ENCODE measurements around the gene BICDL1. TPM values are rescaled to one million over a fixed set of nuclear protein-coding genes. Genes with fewer than 3 reads are reported as not detected.

The BICDL1 gene
- total and polyA plus RNA-seq, 3 donors from 2014 or later = 41.4 to 131 (median 78.3) TPM

DNA sequence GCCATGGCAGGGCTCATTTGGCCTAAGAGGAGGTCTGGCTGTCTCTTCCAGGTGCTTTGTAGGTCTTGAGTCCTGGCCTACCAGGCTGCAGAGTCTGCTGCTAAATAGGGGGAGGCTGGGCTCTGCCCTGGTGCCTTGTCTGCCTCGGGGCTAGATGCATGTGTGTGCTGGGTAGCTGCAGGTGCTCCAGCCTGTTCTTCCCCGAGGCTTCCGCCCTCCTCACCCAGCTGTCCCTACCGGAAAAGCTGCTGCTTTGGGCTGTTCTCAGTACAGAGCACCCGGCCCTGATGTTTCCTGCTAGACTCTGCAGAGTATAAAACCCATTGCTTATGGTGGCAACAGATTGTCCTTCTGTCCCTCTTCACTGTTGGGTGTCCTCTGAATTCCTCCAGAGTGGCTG, 89.8 kb downstream of the BICDL1 start:
- no peaks in the 10 kb centered on the region for H3K4me1 ChIP-seq
- intact Hi-C loops (cut with DNase I; ENCODE audit: low total_unique reads) = no loop called here
- H3K4me3 ChIP-seq = no peak overlapping the region
- no peak for TF ChIP-seq CTCF (IDR thresholded peaks at IDR 0.05)
- no peak for TF ChIP-seq POLR2A (IDR thresholded peaks at IDR 0.05)
- WGBS, 2 donors = 93 to 94% methylated on average over 2 to 5 of the region's 5 CpGs
- no peak overlapping the region for H3K27ac ChIP-seq
- no peaks in the 10 kb centered on the region for H3K27me3 ChIP-seq
- no peaks in the 10 kb centered on the region for H3K36me3 ChIP-seq (ENCODE audit: low read depth, missing control alignments)
- DNase-seq = no peak
- H3K9me3 ChIP-seq = no peaks in the 10 kb centered on the region

DNA sequence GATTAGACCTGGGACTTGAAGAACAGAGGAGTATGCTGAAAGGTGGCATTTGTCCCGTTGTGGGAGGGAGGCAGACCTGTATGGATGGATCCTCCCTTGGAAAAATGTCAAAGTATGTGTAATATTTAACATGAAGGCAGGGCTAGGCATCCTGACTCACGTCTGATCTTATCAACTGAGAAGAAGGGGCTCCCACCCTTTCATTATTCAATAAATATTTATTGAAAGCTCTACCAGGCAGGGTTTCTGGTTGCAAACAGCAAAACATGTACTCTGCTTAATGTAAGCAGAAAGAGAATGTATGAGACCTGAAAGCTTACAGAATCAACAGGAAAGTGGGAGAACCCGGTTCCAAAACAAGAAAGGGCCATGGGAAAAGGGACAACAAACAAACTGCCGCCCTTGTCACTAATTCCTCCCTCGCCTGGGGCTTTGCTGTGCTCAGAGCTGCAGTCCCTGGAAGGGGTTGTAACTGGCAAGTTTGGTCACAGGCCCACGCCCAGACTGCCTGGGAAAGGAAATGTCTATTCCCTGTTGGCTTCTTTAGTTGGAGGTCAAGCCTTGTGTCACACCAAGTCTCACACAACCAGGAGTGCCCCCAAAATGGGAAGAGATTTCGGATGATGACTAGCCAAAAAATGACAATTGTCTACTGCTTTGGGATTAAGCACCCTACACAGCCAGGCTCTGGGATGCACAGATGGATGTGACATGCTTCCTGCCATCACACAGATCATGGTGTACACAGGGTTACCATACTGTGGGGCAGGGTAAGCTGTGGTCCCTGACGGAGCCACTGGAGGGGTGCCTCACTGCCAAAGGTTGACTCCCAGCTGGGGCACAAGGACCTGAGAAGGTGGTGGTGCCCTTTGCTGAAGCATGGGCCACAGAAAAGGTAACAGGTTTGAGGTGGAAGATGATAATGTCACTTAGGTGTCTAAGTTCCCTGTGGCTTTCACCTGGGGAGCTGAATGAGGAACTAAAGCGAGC, 90.7 kb downstream of the BICDL1 start:
- H3K27me3 ChIP-seq = no peaks in the 10 kb centered on the region
- DNase-seq = no peak
- no peak for TF ChIP-seq POLR2A (IDR thresholded peaks at IDR 0.05)
- TF ChIP-seq CTCF (IDR thresholded peaks at IDR 0.05) = no peak
- H3K4me1 ChIP-seq = no peaks in the 10 kb centered on the region
- intact Hi-C loops (cut with DNase I; ENCODE audit: low total_unique reads) = no loop called here
- H3K27ac ChIP-seq = no peak overlapping the region
- H3K36me3 ChIP-seq (ENCODE audit: low read depth, missing control alignments) = no peaks in the 10 kb centered on the region
- WGBS, 2 donors = 71 to 74% methylated on average over 9 of the region's 9 CpGs
- H3K9me3 ChIP-seq = no peaks in the 10 kb centered on the region
- no peak overlapping the region for H3K4me3 ChIP-seq

DNA sequence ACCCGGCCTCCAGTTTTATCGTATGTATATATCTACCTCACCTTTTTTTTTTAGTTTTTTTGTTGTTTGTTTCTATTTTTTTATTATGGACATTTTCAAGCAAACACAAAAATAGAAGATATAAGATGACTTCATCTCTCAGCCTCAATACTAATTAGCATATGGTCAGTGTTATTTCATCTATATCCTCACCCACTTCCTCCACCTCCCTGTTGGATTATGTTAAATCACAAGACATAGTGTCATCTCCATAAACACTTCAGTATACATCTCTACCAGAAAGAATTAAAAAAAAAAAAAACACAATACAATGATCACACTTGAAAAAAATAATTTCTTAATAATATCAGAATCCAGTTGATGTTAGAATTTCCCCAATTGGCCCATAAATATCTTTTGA, 92.6 kb downstream of the BICDL1 start:
- Histone ChIP-seq H3K27me3 (no peaks in the 10 kb centered on the region), H3K36me3 (ENCODE audit: low read depth, missing control alignments) (no peaks in the 10 kb centered on the region), H3K4me3 (no peak overlapping the region), H3K27ac (no peak overlapping the region), H3K4me1 (peaks cover 5% of the 10 kb centered on the region), H3K9me3 (no peaks in the 10 kb centered on the region)
- WGBS, 2 donors = 97 to 98% methylated on average over 2 of the region's 2 CpGs
- intact Hi-C loops (cut with DNase I; ENCODE audit: low total_unique reads) = no loop called here
- DNase-seq = no peak
- TF ChIP-seq POLR2A (IDR thresholded peaks at IDR 0.05) = no peak
- TF ChIP-seq CTCF (IDR thresholded peaks at IDR 0.05) = no peak

DNA sequence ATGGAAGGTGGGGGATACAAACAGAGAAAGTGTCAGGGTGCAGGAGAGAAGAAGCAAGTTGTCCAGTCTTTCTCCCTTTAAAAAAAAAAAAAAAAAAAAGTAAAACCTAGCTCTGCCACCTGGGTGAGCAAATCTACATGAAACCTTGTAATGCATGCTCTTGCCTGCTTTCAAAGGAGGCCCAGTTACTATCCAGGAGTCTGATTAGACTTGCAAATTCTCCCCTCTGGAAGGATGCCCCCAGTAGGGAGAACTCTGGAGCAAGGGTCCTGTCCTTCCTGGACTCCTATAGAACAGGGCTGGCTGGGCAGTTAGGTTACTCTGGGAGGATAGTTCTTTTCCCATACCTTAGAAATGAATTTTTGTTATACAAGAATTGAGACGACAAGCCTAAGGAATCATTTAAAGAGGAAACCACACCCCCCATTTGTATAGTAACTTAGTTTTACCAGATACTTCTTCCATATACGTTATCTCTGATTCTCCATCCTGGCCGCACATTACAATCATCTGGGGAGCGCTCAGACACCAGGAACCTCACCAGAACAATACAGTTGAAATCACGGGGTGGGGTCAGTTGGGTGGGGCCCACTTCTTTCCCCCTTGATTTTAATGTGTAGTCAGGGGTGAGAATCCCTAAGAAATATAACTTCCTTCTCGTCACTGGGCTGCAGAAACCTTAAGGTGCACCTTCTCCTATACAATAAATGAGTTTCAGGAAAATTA, 97.0 kb downstream of the BICDL1 start:
- 49 to 66% methylated on average over 6 of the region's 6 CpGs for WGBS, 2 donors
- Histone ChIP-seq H3K9me3 (no peaks in the 10 kb centered on the region), H3K4me3 (no peak overlapping the region), H3K27ac (peak overlapping the region in 1 of 2 donors; percentile 39), H3K27me3 (no peaks in the 10 kb centered on the region), H3K36me3 (ENCODE audit: low read depth, missing control alignments) (no peaks in the 10 kb centered on the region), H3K4me1 (peaks cover 6% of the 10 kb centered on the region)
- intact Hi-C loops (cut with DNase I; ENCODE audit: low total_unique reads) = no loop called here
- DNase-seq = no peak
- TF ChIP-seq CTCF (IDR thresholded peaks at IDR 0.05) = no peak
- TF ChIP-seq POLR2A (IDR thresholded peaks at IDR 0.05) = no peak

Data from testis (tissue), 3 donors.